SK-N-SH treated with all-trans-retinoic acid at 6 μM for 48 hours (cell line): ENCODE data around the gene GPR176.

Source experiments
- BACH2 ChIP-seq: fragments of 250-450 bp; sonication (Bioruptor Pico); IDR thresholded peaks from 2 replicates; pipeline ENCODE4 v1.9.0; 2021; ENCODE audit warnings: mild to moderate bottlenecking, borderline replicate concordance
- GLIS3 ChIP-seq: fragments of 250-450 bp; sonication (Bioruptor Pico); IDR thresholded peaks from 2 replicates; pipeline ENCODE4 v1.5.0; 2020; ENCODE audit warnings: mild to moderate bottlenecking, moderate library complexity
- TCF4 ChIP-seq: fragments of 250-450 bp; sonication (Bioruptor Pico); IDR thresholded peaks from 2 replicates; pipeline ENCODE4 v1.8.0; 2021; ENCODE audit warnings: mild to moderate bottlenecking, moderate library complexity, borderline replicate concordance
- ZFP3 ChIP-seq: fragments of 250-450 bp; sonication (Bioruptor Pico); IDR thresholded peaks from 2 replicates; pipeline ENCODE4 v1.5.0; 2020; ENCODE audit warnings: mild to moderate bottlenecking, moderate library complexity
- ZFP30 ChIP-seq: fragments of 450-650 bp; formaldehyde crosslinking; IDR thresholded peaks from 2 replicates; pipeline ENCODE4 v1.5.0; 2022; ENCODE audit warnings: mild to moderate bottlenecking, moderate library complexity
- ZNF565 ChIP-seq: fragments of 450-650 bp; formaldehyde crosslinking; conservative IDR thresholded peaks from 2 replicates; pipeline ENCODE4 v1.5.0; 2020; ENCODE audit warnings: low read depth, mild to moderate bottlenecking, moderate library complexity
- TF ChIP-seq, protein P1 (sequence below): fragments of 250-450 bp; sonication (Bioruptor Pico); IDR thresholded peaks from 2 replicates; pipeline ENCODE4 v1.8.0; 2020; ENCODE audit warnings: mild to moderate bottlenecking, moderate library complexity, borderline replicate concordance

DNA sequence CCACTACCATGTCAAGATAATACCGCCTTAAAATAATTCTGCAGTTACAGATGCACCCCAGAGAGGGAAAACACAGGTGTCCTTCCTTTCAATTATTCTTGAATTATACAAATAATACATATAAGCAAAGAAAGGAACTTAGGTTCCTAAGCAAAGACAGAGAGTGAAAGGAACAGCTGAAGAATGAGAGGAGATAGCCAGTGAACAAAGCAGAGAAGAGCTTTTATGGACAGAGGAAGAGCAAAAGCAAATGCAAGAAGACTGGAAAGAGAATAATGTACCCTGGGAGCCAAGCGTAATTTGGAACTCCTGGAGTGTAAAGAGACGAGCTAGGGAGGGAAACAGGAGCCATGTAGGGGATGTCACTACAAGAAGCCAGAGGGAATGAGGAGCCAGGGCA lies 21.7 kb downstream of the GPR176 start:
- TF ChIP-seq ZFP3 (CRISPR knock-in tag) (no peak), ZNF565 (CRISPR knock-in tag) (no peak), TCF4 (CRISPR knock-in tag) (no peak), ZFP30 (no peak), GLIS3 (CRISPR knock-in tag) (no peak), BACH2 (CRISPR knock-in tag) (no peak)
- TF ChIP-seq, protein P1, sequence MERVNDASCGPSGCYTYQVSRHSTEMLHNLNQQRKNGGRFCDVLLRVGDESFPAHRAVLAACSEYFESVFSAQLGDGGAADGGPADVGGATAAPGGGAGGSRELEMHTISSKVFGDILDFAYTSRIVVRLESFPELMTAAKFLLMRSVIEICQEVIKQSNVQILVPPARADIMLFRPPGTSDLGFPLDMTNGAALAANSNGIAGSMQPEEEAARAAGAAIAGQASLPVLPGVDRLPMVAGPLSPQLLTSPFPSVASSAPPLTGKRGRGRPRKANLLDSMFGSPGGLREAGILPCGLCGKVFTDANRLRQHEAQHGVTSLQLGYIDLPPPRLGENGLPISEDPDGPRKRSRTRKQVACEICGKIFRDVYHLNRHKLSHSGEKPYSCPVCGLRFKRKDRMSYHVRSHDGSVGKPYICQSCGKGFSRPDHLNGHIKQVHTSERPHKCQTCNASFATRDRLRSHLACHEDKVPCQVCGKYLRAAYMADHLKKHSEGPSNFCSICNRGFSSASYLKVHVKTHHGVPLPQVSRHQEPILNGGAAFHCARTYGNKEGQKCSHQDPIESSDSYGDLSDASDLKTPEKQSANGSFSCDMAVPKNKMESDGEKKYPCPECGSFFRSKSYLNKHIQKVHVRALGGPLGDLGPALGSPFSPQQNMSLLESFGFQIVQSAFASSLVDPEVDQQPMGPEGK = no peak
